HCT116 (cell line): Measurements from ENCODE around the gene TIMM9.

Source experiments
- ATF3 ChIP-seq: IDR thresholded peaks from 2 replicates; pipeline ENCODE4 v1.6.1; 2012
- CTCF ChIP-seq, 3 experiments: fragments of 200-600 bp in 1 of 3; sonication (generic) in 1 of 3; IDR thresholded peaks in 2 of 3; conservative IDR thresholded peaks in 1 of 3; 2 replicates each; pipeline ENCODE4 v1.5.1; 2012 to 2017; ENCODE audit warnings: low read depth in 2 of 3, low read length in 2 of 3, antibody characterized with exemption in 1 of 3, borderline replicate concordance in 1 of 3, control low read depth in 1 of 3, mild to moderate bottlenecking in 1 of 3, mixed read lengths in 1 of 3, mixed run types in 1 of 3, moderate library complexity in 1 of 3; ENCODE audit not compliant: insufficient read depth in 1 of 3
- JUND ChIP-seq: IDR thresholded peaks from 2 replicates; pipeline ENCODE4 v1.6.1; 2012
- POLR2A ChIP-seq: IDR thresholded peaks from 2 replicates; pipeline ENCODE4 v1.7.0; 2011; ENCODE audit warnings: borderline replicate concordance; ENCODE audit not compliant: insufficient read depth, insufficient read length; ENCODE audit errors: extremely low read depth
- POLR2AphosphoS5 ChIP-seq: IDR thresholded peaks from 2 replicates; pipeline ENCODE4 v1.6.1; 2011; ENCODE audit warnings: mild to moderate bottlenecking, low read depth, low read length, moderate library complexity
- RAD21 ChIP-seq: IDR thresholded peaks from 2 replicates; pipeline ENCODE4 v1.6.1; 2012; ENCODE audit warnings: low read depth, mild to moderate bottlenecking
- TCF7L2 ChIP-seq: IDR thresholded peaks from 2 replicates; pipeline ENCODE4 v1.7.0; 2011; ENCODE audit warnings: borderline replicate concordance, inconsistent platforms; ENCODE audit not compliant: insufficient read depth, insufficient read length; ENCODE audit errors: extremely low read depth

- TF ChIP-seq POLR2A (no peak), CTCF (IDR thresholded peaks at IDR 0.05 in 2 of 3, conservative IDR thresholded peaks at IDR 0.05 in 1 of 3; ENCODE audit: borderline replicate concordance in 1 of 3, insufficient read depth in 1 of 3, low read depth in 2 of 3, low read length in 2 of 3) (no peak), RAD21 (no peak), TCF7L2 (no peak), ATF3 (no peak), JUND (no peak), POLR2AphosphoS5 (no peak)
These were observed 30.2 kb downstream of the TIMM9 start for GRCh38 chr14:58397156-58397555.
